ENCODE measurements around the gene ELMO1.

- no peak for TF ChIP-seq CTCF (IDR thresholded peaks at IDR 0.05; ENCODE audit: borderline replicate concordance, extremely low read depth, low read length, poor library complexity, severe bottlenecking)
- TF ChIP-seq EZH2 (IDR thresholded peaks at IDR 0.05; ENCODE audit: borderline replicate concordance, low read depth, low read length, severe bottlenecking): no peak
These were observed 367.2 kb downstream of the ELMO1 start for GRCh38 chr7:37081436-37081835.

Measured in DND-41 (cell line).